ENCODE measurements around the gene EPDR1. TPM values are rescaled to one million over a fixed set of nuclear protein-coding genes. Genes with fewer than 3 reads are reported as not detected.

The EPDR1 gene
- total RNA-seq, 2 donors from 2014 or later: 2.7 to 7.3 TPM

DNA sequence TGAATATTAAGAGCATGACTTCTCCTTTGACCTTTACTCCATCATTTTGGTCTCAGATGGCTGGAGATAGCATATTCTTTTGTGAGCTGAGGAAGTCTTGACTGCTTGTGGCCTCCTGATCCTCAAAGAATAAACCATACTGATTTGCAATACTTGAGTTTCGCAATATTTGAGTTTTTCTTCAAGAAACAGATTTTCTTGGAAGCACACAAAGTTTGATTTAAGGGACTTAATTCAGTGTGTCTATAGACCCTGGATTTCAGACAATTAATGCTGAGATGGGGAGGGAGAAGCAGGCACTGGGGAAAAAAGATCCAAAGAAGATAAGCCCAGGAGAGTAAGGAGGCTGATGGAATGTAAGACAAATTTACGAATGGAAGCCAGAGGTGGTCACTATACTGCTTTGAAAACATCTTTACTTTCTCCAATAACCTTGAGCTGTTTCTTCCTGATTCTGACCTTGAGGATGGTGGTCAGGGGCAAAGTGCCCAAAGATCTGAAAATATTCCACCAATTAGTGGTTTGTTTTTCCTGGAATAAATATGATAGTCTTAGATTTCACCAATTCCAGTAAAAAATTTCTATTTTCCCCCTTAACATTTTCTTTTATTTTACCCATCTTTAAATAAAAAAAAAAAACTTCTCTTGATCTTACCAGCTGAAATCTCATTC lies 7.5 kb downstream of the EPDR1 start:
- Histone ChIP-seq H3K4me3 (ENCODE audit: low read length) (no peak overlapping the region), H3K27me3 (ENCODE audit: control insufficient read depth, insufficient read depth, low read length, poor library complexity, severe bottlenecking) (no peaks in the 10 kb centered on the region), H3K27ac (ENCODE audit: low read depth, low read length) (no peak overlapping the region), H3K36me3 (ENCODE audit: control insufficient read depth, insufficient read depth, low read length) (no peaks in the 10 kb centered on the region), H3K4me1 (ENCODE audit: control insufficient read depth, insufficient read depth, low read length) (no peaks in the 10 kb centered on the region), H3K9ac (ENCODE audit: extremely low read depth, low read length, poor library complexity, severe bottlenecking) (no peak overlapping the region), H3K9me3 (ENCODE audit: control insufficient read depth, low read length) (peaks cover 9% of the 10 kb centered on the region)
- 89 to 100% methylated on average over 2 of the region's 2 CpGs for WGBS, 2 experiments (ENCODE audit: insufficient coverage in 1 of 2, insufficient read length in 1 of 2)
- Mint-ChIP-seq H3K36me3 (ENCODE audit: low read depth) (no peaks in the 10 kb centered on the region), H3K27ac (no peak overlapping the region), H3K27me3 (ENCODE audit: insufficient read depth) (peaks cover 8% of the 10 kb centered on the region), H3K4me3 (no peak overlapping the region), H3K4me1 (no peaks in the 10 kb centered on the region), H3K9me3 (peaks cover 8% of the 10 kb centered on the region)
- TF ChIP-seq, protein P1, sequence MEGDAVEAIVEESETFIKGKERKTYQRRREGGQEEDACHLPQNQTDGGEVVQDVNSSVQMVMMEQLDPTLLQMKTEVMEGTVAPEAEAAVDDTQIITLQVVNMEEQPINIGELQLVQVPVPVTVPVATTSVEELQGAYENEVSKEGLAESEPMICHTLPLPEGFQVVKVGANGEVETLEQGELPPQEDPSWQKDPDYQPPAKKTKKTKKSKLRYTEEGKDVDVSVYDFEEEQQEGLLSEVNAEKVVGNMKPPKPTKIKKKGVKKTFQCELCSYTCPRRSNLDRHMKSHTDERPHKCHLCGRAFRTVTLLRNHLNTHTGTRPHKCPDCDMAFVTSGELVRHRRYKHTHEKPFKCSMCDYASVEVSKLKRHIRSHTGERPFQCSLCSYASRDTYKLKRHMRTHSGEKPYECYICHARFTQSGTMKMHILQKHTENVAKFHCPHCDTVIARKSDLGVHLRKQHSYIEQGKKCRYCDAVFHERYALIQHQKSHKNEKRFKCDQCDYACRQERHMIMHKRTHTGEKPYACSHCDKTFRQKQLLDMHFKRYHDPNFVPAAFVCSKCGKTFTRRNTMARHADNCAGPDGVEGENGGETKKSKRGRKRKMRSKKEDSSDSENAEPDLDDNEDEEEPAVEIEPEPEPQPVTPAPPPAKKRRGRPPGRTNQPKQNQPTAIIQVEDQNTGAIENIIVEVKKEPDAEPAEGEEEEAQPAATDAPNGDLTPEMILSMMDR (conservative IDR thresholded peaks at IDR 0.05): no peak
- DNase-seq: no peak

DNA sequence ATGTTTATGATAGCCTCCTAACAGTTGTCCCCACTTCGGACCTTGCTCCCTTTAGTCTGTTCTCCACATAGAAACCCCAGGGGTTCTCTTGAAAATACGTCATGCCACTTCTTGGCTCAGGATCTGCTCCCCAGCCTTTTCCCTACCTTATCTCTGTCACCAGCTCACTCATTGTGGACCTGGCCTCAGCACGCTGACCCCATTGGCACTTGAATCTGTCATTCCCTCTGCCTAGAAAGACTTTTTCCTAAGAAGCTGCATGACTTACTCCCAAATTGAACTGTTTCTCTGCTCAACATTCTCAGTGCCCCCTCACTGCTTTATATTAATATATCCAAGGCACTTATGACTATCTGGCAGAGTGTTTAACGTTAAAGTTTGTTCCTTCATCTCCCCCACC lies 8.4 kb downstream of the EPDR1 start:
- Histone ChIP-seq H3K27ac (ENCODE audit: low read depth, low read length) (no peak overlapping the region), H3K9me3 (ENCODE audit: control insufficient read depth, low read length) (peaks cover 9% of the 10 kb centered on the region), H3K4me1 (ENCODE audit: control insufficient read depth, insufficient read depth, low read length) (no peaks in the 10 kb centered on the region), H3K36me3 (ENCODE audit: control insufficient read depth, insufficient read depth, low read length) (no peaks in the 10 kb centered on the region), H3K4me3 (ENCODE audit: low read length) (no peak overlapping the region), H3K27me3 (ENCODE audit: control insufficient read depth, insufficient read depth, low read length, poor library complexity, severe bottlenecking) (no peaks in the 10 kb centered on the region), H3K9ac (ENCODE audit: extremely low read depth, low read length, poor library complexity, severe bottlenecking) (no peak overlapping the region)
- no peaks in the 10 kb centered on the region for H3K36me3 Mint-ChIP-seq (ENCODE audit: low read depth)
- H3K27me3 Mint-ChIP-seq (ENCODE audit: insufficient read depth): peaks cover 4% of the 10 kb centered on the region
- TF ChIP-seq, protein P1 (conservative IDR thresholded peaks at IDR 0.05): no peak
- 89 to 95% methylated on average over 2 to 4 of the region's 4 CpGs for WGBS, 2 experiments (ENCODE audit: insufficient coverage in 1 of 2, insufficient read length in 1 of 2)
- H3K4me1 Mint-ChIP-seq: no peaks in the 10 kb centered on the region
- DNase-seq: no peak
- H3K4me3 Mint-ChIP-seq: no peak overlapping the region
- no peak overlapping the region for H3K27ac Mint-ChIP-seq
- peaks cover 8% of the 10 kb centered on the region for H3K9me3 Mint-ChIP-seq

- TF ChIP-seq, protein P1 (conservative IDR thresholded peaks at IDR 0.05): no peak
- no peak overlapping the region for H3K27ac Mint-ChIP-seq
- Histone ChIP-seq H3K27ac (ENCODE audit: low read depth, low read length) (no peak overlapping the region), H3K9me3 (ENCODE audit: control insufficient read depth, low read length) (peaks cover 6% of the 10 kb centered on the region), H3K36me3 (ENCODE audit: control insufficient read depth, insufficient read depth, low read length) (no peaks in the 10 kb centered on the region), H3K4me1 (ENCODE audit: control insufficient read depth, insufficient read depth, low read length) (no peaks in the 10 kb centered on the region), H3K9ac (ENCODE audit: extremely low read depth, low read length, poor library complexity, severe bottlenecking) (no peak overlapping the region), H3K27me3 (ENCODE audit: control insufficient read depth, insufficient read depth, low read length, poor library complexity, severe bottlenecking) (no peaks in the 10 kb centered on the region), H3K4me3 (ENCODE audit: low read length) (no peak overlapping the region)
- H3K27me3 Mint-ChIP-seq (ENCODE audit: insufficient read depth): no peaks in the 10 kb centered on the region
- no peak overlapping the region for H3K4me3 Mint-ChIP-seq
- H3K9me3 Mint-ChIP-seq: peaks cover 4% of the 10 kb centered on the region
- DNase-seq: no peak
- 77 to 93% methylated on average over 3 to 5 of the region's 5 CpGs for WGBS, 2 experiments (ENCODE audit: insufficient coverage in 1 of 2, insufficient read length in 1 of 2)
- no peaks in the 10 kb centered on the region for H3K36me3 Mint-ChIP-seq (ENCODE audit: low read depth)
- H3K4me1 Mint-ChIP-seq: no peaks in the 10 kb centered on the region
Measured at GRCh38 chr7:37930226-37930948, 9.9 kb downstream of the EPDR1 start.
